PC-3 (cell line): ENCODE data around the gene ITGB3.

Experiments used
- CTCF ChIP-seq: fragments of 300-600 bp; sonication (generic); conservative IDR thresholded peaks from 2 replicates; pipeline ENCODE4 v1.5.1; 2017; ENCODE audit warnings: antibody characterized with exemption, low read depth, mild to moderate bottlenecking, low read length
- EZH2 ChIP-seq: fragments of 300-600 bp; sonication (generic); IDR thresholded peaks from one replicate; pipeline ENCODE4 v1.6.1; 2017; ENCODE audit warnings: antibody characterized with exemption, mild to moderate bottlenecking, low read length; ENCODE audit not compliant: unreplicated experiment
- EZH2phosphoT487 ChIP-seq: fragments of 300-600 bp; sonication (generic); IDR thresholded peaks from 2 replicates; pipeline ENCODE4 v1.6.1; 2018; ENCODE audit warnings: mild to moderate bottlenecking, antibody characterized with exemption, low read length, borderline replicate concordance

- TF ChIP-seq CTCF = no peak
- no peak for TF ChIP-seq EZH2phosphoT487
- no peak for TF ChIP-seq EZH2
These were observed 37.7 kb downstream of the ITGB3 start for GRCh38 chr17:47291242-47291873.
